ENCODE data around the gene RNF144A. TPM values are rescaled to one million over a fixed set of nuclear protein-coding genes. Genes with fewer than 3 reads are reported as not detected.
"Not testable (repeated sequence)": the region's sequence is repeated elsewhere in the genome, so short reads cannot be mapped to it uniquely, and the experiment has no call there.

The RNF144A gene
- total RNA-seq, 1 donor from 2014 or later = 41.5 TPM

GRCh38 chr2:6973895-6974545, 56.8 kb downstream of the RNF144A start:
- no peak for DNase-seq

- DNase-seq = no peak
These were observed 58.8 kb downstream of the RNF144A start for GRCh38 chr2:6975988-6976387.

- peak; percentile 49 for DNase-seq
These were observed 60.0 kb downstream of the RNF144A start for GRCh38 chr2:6977113-6977741.

- DNase-seq = no peak
These were observed 60.6 kb downstream of the RNF144A start for GRCh38 chr2:6977786-6978185.

GRCh38 chr2:6978991-6979390, 61.8 kb downstream of the RNF144A start:
- no peak for DNase-seq

- no peak for DNase-seq
These were observed 65.2 kb downstream of the RNF144A start for GRCh38 chr2:6982449-6982848.

GRCh38 chr2:6982934-6983589, 65.8 kb downstream of the RNF144A start:
- no peak for DNase-seq

- DNase-seq = no peak
These were observed 69.2 kb downstream of the RNF144A start for GRCh38 chr2:6986301-6986911.

- no peak for DNase-seq
These were observed 69.7 kb downstream of the RNF144A start for GRCh38 chr2:6986912-6987361.

- DNase-seq = no peak
These were observed 73.7 kb downstream of the RNF144A start for GRCh38 chr2:6990871-6991270.

GRCh38 chr2:6992794-6993228, 75.6 kb downstream of the RNF144A start:
- no peak for DNase-seq

GRCh38 chr2:6993229-6993640, 76.0 kb downstream of the RNF144A start:
- peak; percentile 58 for DNase-seq

GRCh38 chr2:6993936-6994335, 76.7 kb downstream of the RNF144A start:
- no peak for DNase-seq

GRCh38 chr2:6994536-6995128, 77.4 kb downstream of the RNF144A start:
- DNase-seq = no peak

- DNase-seq = no peak
These were observed 78.3 kb downstream of the RNF144A start for GRCh38 chr2:6995391-6996097.

GRCh38 chr2:6999211-6999877, 82.1 kb downstream of the RNF144A start:
- DNase-seq = no peak

- DNase-seq = not testable (repeated sequence)
These were observed 84.2 kb downstream of the RNF144A start for GRCh38 chr2:7001395-7001794.

GRCh38 chr2:7003895-7004294, 86.7 kb downstream of the RNF144A start:
- DNase-seq = no peak

GRCh38 chr2:7004636-7005035, 87.4 kb downstream of the RNF144A start:
- no peak for DNase-seq

GRCh38 chr2:7007488-7007845, 90.3 kb downstream of the RNF144A start:
- no peak for DNase-seq

Data from occipital lobe (tissue), 2 donors.